Fibroblast of upper back skin (primary cell): Measurements from ENCODE around the gene GLYR1.
"Not testable (repeated sequence)": the region's sequence is repeated elsewhere in the genome, so short reads cannot be mapped to it uniquely, and the experiment has no call there.

Source experiments
- DNase-seq: peaks from one replicate; pipeline ENCODE4 v3.0.0-alpha.2; 2013

The GLYR1 gene

DNA sequence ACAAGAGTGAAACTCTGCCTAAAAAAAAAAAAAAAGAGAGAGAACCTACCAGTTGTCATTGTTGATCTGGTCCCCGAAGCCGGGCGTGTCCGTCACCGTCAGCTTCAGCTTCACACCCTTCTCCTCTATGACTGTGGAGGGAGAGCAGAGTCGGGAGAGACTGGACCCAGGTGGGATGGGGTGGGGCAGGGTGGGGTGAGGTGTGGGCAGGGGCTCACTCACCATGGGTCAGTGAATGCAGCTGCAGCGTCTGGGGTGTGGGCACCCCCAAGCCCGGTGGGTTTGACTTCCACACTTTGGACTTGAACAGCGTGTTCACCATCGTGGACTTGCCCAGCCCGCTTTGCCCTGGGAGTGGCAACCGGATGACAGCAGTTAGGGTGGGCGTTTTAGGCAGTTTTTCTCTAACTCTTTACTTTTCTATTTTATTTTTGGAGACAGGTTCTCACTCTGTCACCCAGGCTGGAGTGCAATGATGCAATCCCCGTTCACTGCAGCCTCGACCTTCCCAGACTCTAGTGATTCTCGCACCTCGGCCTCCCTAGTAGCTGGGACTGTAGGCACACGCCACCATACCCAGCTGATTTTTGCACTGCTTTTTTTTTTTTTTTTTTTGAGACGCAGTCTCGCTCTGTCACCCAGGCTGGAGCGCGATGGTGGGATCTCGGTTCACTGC lies 61.2 kb downstream of the GLYR1 start:
- no peak for DNase-seq

DNA sequence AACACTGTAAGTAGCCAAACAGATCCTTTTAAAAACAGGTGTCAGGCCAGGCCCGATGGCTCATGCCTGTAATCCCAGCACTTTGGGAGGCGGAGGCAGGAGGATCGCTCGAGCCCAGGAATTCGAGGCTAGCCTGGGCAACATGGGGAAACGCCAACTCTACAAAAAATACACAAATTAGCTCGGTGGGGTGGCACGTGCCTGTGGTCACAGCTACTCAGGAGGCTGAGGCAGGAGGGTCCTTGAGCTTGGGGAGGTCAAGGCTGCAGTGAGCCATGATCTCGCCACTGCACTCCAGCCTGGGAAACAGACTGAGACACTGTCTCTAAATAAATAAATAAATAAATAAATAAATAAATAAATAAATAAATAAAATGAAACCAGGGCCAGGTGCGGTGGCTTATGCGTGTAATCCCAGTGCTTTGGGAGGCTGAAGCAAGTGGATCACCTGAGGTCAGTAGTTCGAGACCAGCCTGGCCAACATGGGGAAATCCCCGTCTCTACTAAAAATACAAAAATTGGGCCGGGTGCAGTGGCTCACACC lies 62.6 kb downstream of the GLYR1 start:
- not testable (repeated sequence) for DNase-seq

DNA sequence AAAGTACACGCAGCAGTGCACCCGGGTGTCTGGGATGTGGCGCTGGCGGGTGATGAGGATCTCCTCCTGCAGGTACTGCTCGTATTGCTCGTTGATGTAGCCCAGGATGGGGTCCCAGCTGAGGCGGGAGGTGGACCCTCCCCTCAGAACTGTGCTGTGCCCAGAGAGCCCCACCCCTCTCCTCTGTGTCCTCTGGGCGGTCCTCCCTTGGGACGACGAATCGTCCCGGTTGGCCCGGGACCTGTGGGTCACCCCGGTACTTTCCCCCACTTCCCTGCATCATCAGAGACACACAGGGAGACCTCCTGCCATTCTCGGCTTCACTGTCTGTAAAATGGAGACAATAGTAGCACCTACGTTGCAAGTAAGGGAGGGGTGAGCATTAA lies 63.1 kb downstream of the GLYR1 start:
- no peak for DNase-seq

DNA sequence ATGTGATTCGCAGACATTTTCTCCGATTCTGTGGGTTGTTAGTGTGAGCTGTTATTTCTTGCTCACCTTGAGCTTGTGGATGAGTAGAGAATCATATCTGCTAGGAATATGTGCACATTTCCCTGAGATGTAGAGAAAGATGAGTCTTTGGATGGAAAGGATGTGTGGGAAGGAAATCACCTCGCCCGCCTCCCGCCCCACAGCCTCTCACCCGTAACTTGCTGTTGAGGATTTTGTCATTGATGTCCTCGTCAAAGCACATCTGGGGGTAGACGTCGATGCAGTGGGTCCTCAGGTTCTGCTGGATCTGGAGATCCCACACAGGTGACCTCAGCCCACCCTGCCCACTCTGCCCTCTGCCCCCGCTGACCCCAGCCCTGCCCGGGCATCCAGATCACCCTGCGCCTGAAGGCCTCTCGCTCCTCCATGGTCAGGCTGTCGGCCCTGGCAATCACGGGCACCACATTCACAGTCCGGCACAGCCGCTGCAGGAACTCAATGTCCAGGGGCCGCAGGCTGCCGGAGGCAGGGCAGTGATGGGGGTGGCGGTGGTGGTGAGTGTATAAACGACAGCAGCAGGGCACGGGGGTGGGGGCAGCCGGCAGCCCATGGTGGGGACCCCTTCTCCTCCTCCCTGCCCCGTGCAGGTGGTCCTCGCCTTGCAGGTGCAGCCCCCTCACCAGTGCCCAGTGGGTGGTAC lies 63.7 kb downstream of the GLYR1 start:
- DNase-seq, result no peak

DNA sequence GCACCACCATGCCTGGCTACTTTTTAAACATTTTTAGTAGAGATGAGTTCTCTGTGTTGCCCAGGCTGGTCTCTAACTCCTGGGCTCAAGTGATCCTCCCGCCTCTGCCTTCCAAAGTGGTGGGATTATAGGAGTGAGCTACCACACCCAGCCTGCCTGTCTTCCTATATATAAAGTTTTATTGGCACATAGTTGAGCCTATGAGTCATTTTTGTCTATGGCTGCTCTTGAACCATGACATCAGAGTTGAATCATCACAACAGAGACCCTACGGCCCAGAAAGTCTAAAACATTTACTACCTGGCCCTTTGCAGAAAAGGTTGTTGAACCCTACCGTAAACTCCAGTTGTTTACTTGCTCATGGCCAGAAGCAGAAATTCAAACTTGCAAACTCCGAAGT lies 66.9 kb downstream of the GLYR1 start:
- no peak for DNase-seq

DNA sequence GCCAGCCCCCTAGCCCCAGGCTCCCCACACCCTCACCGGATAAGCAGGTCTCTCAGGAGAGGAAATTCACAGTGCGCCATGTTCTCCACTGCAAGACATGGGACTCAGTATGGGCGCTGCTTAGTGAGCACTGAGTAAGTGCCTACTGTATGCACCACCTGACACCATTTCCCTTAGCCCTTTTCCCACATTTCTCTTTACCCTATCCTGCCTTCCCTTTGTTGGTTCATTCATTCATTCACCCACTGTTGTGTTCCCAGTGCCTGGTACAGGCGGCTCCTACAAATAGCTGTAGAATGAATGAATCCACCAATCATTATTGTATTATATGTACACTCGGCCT lies 69.1 kb downstream of the GLYR1 start:
- no peak for DNase-seq

DNA sequence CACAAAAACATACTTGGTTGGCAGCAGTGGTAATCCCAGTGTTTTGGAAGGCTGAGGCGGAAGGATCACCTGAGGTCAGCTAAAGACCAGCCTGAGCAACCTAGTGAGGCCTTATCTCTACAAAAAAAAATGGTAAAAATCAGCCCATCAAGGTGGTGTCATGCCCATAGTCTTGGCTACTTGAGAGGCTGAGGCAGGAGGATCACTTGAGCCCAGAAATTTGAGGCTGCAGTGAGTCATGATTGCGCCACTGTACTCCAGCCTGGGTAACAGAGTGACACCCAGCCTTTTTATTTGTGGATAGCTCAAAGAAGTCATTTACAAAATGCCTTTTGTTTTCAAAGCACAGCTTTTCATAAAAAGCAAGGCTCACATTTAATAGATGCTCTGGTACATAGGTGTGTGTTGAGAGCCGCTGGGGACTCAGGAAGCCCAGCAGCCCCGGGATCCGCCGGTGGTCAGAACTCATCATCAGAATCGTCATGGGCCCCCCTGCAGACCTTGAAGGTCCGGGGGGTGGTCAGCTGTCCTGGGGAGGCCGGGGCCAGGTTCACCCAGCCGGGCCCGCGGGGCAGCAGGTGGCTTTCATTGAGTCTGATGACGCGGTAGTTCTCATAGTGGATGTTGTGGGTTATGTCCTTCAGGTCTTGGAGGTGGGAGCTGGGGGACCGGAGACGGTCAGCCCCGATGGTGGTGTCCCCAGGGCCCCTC lies 69.6 kb downstream of the GLYR1 start:
- DNase-seq, result no peak

DNA sequence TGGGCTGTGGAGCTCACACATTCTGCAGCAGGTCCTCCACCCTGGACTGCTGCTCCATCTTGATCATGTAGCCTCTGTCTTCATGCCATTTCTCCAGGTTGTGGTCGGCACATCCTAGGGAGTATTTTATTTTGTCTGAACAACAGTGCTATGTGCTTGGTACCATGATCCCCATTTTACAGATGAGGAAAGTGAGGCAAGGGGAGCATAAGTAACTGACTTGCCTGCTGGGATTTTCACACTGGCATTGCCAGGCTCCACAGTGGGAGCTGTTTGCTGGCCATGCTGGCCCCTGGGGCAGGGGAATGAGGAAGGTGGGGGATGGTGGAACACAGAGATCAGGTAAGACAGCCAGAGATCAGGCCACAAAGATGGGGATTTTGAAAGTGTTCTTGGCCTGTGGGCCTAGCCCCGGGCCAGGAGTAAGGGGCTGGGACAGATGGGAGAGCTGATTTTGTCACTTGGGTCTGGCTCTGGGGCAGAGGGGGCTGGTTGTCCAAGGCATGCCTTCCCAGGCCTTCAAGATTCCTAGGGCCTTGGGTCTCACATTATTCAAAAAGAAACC lies 70.9 kb downstream of the GLYR1 start:
- no peak for DNase-seq

DNA sequence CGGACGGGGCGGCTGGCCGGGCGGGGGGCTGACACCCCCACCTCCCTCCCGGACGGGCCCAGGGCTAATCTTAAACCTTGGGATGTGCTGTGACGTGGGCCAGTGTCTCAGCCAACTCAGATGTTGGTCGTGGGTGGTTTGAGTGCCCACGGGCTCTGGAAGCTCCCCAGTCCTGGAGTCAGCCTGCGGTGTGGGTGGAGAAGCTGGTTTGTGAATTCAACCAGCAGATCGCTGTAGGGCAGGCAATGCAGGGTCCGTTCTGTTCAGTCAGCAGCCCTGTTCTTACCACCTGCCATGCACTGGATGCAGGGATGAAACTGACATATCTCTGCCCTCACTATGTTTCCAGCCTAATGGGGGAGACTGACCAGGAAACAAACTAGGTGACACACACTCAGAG lies 72.1 kb downstream of the GLYR1 start:
- no peak for DNase-seq

DNA sequence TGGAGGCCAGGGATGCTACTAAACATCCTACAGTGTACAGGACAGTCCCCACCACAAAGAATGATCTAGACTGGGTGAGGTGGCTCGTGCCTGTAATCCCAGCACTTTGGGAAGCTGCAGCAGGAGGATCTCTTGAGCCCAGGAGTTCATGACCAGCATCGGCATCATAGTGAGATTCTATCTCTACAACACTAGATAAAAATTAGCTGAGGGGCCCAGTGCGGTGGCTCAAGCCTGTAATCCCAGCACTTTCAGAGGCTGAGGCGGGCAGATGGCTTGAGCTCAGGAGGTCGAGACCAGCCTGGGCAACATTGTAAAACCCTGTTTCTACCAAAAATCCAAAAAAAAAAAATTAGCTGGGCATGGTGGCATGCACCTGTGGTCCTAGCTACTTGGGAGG lies 74.7 kb downstream of the GLYR1 start:
- no peak for DNase-seq

DNA sequence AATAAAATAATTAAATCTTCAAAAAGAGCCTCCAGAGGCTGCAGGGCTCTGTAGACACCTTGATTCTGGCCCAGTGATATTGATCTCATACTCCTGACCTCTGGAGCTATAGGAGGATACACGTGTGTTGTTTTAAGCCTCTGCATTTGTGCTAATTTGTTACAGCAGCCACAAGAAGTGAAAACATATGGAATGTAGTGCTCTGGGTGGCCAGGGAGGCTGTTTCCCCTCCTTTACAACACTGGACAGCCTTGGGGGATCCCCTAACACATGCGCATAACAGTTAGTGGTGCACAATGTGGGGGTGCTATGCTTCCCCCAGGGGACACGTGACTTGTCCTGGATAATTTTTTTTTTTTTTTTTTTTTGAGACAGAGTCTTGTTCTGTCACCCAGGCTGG lies 75.4 kb downstream of the GLYR1 start:
- DNase-seq, result no peak

DNA sequence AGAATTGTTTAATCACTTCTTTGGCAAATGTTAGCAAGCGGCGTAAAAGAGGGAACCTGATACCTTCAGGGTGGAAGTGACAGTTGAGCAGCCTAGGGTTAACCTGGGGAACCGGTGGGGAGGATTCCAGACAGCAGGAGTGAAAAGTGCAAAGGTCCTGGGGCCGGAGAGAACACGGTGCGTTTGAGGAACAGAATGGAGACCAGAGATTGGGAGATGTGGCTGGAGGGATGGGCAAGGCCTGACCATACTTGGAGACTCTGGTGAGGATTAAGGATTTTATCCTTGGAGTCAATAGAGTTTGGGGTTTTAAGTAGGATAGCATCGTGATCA lies 77.8 kb downstream of the GLYR1 start:
- DNase-seq, result no peak

DNA sequence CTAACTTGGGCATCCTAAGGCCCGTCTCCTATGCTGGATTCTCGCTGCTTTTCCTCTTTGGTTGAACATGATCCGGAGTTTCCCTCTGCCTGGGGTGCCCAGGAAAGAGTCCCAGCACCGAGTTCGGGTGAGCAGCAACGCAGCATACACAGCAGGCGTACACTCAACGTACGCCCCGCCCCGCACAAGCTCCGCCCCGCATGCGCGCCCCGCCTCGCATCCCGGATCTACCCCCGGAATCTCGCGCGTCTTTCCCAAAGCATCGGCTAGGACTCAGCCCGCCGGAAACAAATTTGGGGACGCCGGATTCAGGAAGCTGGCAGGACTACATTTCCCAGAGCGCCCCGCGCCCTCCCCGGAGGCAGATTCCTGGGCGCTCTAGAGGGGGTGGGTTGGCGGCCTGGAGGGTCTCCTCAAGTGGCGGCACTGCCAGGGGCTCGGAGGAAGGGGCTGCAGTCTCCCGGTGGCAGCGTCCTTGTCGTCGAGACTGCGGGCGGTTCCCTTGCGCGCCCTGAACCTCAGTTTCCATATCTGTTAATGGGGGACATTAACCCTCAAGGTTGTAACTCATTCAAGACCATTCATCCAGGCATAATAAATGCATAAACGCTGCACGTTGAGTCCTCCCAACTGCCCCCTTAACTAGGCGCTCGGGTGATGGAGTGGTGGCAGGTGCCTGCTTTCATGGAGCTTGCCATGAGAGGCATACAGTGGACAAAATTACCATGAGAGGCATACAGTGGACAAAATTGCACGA lies 78.4 kb downstream of the GLYR1 start:
- peak; percentile 96 for DNase-seq

DNA sequence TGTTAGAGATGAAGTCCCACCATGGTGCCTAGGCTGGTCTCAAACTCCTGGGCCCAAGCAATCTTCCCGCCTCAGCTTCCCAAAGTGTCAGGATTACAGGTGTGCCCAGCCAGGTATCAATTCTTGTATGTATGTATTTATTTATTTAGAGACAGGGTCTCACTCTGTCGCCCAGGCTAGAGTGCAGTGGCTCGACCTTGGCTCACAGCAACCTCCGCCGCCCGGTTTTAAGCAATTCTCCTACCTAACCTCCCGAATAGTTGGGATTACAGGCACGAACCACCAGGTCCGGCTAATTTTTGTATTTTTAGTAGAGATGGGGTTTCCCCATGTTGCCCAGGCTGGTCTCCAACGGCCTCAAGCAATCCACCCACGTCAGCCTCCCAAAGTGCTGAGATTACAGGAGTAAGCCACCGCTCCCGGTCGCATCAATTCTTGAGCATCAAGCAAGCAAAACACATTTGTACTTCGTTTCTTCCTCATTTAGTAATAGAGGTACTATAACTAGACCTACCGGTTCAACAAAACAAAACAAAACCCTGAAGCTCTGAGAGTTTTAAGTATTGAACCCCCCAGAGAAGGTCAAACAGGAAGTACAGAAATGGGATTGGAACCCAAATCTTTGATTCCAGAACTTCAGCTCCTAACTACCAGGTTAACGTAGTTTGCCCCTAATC lies 79.1 kb downstream of the GLYR1 start:
- no peak for DNase-seq

DNA sequence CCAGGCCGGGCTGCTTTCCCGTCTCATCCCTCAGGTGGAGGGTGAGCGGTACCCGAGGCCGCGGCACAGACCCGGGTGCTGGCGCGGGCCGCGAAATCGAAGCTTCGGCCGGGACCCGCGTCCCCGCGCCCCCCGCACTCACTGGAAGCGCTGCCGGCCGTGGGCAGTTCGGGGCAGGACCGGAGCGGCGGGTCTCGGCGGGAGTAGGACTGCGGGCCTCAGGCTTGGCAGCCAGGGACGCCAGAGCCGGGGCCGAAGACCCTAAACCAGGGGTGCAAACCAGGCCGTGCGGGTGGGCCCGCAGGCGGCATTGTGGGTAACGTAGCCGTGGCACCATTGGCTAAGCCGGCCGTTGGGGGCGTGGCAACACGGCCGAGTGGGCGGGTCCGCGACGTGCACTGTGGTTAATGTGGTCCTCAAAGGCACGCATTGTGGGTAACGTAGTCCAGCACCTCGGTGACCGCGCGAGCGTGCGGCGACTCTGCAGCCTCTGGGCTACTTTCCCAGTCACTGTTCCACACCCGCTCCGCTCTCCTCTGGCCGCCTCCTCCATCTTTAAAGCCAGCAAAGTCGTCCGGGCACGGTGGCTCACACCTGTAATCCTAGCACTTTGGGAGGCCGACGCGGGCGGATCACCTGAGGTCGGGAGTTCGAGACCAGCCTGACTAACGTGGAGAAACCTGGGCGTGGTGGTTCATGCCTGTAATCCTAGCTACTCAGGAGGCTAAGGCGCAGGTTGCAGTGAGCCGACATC lies 80.0 kb downstream of the GLYR1 start, which contains the start of gene ZNF500:
TSS of gene ZNF500 (minus strand) at position 288 of the 754 bp plus-strand sequence. CDS start 1,184 bp downstream, outside the sequence.
- peak; percentile 95 for DNase-seq

DNA sequence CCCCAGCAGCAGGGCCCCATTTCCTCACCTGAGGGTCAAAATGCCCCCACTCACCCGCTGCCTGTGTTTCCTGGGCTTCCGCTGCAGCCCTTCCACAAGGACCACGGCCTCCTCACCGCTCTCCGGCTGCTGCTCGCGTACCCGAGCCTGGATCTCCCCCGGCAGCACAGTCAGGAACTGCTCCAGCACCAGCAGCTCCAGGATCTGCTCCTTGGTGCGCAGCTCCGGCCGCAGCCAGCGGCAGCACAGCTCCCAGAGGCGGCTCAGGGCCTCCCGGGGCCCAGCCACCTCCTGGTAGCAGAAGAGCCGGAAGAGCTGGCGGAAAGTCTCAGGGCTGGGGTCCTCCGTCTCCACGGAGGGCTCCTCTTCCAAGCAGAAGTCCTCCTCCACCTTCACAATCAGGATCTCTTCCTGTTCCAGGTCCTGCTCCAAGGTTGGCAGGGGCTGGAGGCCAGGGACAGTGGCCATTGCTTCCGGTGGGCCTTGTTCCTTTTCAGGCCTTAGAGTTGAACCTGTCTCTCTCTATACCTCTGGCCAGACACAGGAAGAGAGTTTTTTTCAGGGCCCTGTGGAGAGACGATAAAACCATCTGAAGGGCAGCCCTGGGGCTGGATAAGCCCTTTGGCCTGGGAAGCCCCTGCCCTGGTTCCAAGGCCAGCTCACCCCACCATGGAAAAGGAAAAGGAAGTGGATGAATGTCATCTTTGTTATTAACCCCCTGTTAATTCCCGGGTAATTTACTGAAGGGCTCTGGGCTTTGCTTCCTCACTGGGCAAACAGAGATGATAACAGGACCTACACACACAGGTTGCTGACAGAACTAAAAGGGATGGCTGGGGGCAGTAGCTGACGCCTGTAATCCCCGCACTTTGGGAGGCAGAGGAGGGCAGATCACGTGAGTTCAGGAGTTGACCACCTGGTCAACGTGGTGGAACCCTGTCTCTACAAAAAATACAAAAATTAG lies 81.3 kb downstream of the GLYR1 start:
- no peak for DNase-seq

DNA sequence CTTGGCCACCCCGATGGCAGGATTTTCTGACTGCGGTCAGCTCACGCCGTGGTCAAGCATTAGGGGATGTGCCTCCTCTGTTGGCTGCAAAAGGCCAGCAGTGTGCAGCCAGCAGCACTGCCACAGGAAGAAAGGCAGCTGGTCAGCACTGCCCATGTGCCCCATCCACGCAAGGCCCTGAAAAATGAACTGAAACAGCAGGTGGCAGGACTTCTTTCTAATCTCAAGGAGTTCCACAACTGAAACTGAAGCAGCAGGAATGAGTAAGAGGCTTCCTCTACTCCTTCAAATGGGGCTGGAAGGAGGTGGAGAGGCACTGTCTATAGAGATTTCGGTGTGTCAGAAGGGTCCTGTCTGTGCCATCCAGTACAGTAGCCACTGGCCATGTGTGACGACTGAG lies 83.3 kb downstream of the GLYR1 start:
- no peak for DNase-seq

DNA sequence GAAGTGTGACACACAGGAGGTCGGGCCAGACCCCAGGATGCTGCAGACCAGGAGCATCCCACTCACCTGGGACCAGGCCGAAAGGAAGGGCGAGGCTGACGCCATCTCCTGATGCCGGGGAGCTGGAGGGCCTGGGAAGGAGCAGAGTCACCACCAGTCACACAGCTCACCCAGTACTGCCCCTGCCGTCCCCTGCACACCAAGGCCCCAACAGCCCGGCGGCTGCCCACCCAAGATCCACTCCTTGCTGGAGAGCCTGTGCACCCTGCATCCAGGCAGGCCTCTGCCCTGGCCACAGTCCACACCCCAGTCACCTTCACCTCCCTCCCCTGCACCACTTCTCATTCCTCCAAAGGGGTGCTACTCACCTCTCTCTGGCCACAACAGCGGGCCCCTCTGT lies 84.9 kb downstream of the GLYR1 start:
- DNase-seq, result no peak

DNA sequence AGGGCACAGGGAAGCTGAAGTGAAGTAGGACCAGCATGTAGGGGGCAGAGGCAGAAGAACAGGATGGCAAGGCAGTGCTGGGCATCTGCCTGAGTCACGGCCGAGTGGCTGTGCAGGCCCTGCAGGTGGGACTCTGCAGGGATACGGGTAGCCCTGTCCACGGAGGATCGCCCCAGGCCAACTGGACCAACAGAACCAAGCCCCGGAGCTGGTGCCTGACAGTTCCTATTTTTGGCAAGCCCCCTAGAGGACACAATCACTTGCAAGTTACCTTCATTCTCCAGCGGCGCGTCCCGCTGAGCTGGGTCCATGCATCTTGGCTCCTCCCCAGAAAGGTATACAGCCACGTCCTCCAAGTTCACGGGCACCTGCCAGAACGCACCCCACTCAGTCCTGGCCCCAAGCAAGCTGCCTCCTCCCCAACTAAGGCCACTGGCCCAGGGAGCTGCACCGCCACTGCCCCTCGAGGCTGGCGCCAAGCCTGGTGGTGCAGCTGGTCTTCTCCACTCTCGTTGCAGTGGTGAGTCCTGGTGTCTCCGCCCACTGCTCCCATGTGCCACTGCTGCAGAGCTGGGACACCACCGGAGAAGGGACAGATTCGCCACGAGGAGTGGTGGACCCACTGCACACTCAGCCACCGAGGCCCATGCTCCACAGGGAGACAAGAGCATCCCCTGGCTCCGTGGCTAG lies 86.7 kb downstream of the GLYR1 start:
- no peak for DNase-seq

DNA sequence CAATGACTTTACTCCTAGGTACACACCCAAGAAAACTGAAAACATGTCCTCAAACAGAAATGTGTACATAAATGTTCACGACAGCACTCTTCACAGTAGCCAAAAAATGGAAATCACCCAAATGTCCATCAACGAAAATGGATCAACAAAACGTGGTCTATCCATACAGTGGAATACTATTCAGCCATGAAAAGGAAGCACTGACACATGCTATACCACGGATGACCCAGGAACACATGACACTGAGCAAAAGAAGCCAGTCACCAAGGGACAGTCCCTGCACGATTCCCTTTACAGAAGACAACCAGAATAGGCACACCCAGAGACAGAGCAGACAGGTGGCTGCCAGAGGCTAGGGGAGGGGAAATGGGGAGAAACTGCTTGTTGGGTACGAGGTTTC lies 91.4 kb downstream of the GLYR1 start:
- DNase-seq, result no peak
